Left ventricle myocardium inferior (tissue), 1 donor: Measurements from ENCODE around the gene TSTD2. TPM values are rescaled to one million over a fixed set of nuclear protein-coding genes. Genes with fewer than 3 reads are reported as not detected.

ENCODE experiments used
- DNase-seq: peaks from one replicate; pipeline ENCODE4 v3.0.0-alpha.2; 2020
- H3K27ac ChIP-seq: fragments of 200-600 bp; replicated peaks from 2 replicates; pipeline ENCODE4 v1.8.0; 2021
- H3K27me3 ChIP-seq: fragments of 200-600 bp; 2 replicates; pipeline ENCODE4 v1.8.0; 2021; ENCODE audit warnings: low read depth
- H3K36me3 ChIP-seq: fragments of 200-600 bp; 2 replicates; pipeline ENCODE4 v1.8.0; 2021
- H3K4me1 ChIP-seq: fragments of 200-600 bp; 2 replicates; pipeline ENCODE4 v1.8.0; 2021
- H3K4me3 ChIP-seq: fragments of 200-600 bp; 2 replicates; pipeline ENCODE4 v1.8.0; 2021; ENCODE audit warnings: mild to moderate bottlenecking, moderate library complexity
- H3K9me3 ChIP-seq: fragments of 200-600 bp; replicated peaks from 2 replicates; pipeline ENCODE4 v1.8.0; 2021
- intact Hi-C: fragments of 100-400 bp; cut with micrococcal nuclease; formaldehyde crosslinking; loops from one replicate; pipeline ENCODE4 v1.11.0; 2022
- total RNA-seq: library from RNA; stranded (reverse); fragmentation: NEBNext Ultra II Directional; extraction: Animal tissue kit (Norgen Biotek cat#: 25700); gene quantifications from one replicate; pipeline ENCODE4 v1.2.1, GENCODE V29; 2021
- TF ChIP-seq, protein P1 (sequence below): fragments of 200-600 bp; IDR thresholded peaks from 2 replicates; pipeline ENCODE4 v1.8.0; 2021; ENCODE audit warnings: antibody characterized with exemption, mild to moderate bottlenecking, borderline replicate concordance
- donor health status: DM: no; HTN: yes; CAD: no; lungs with severe emphysema.

TSTD2 gene
- total RNA-seq, 1 donor from 2014 or later, result 24.5 TPM

GRCh38 chr9:97556721-97557605 lies 76.2 kb downstream of the TSTD2 start:
- TF ChIP-seq, protein P1, sequence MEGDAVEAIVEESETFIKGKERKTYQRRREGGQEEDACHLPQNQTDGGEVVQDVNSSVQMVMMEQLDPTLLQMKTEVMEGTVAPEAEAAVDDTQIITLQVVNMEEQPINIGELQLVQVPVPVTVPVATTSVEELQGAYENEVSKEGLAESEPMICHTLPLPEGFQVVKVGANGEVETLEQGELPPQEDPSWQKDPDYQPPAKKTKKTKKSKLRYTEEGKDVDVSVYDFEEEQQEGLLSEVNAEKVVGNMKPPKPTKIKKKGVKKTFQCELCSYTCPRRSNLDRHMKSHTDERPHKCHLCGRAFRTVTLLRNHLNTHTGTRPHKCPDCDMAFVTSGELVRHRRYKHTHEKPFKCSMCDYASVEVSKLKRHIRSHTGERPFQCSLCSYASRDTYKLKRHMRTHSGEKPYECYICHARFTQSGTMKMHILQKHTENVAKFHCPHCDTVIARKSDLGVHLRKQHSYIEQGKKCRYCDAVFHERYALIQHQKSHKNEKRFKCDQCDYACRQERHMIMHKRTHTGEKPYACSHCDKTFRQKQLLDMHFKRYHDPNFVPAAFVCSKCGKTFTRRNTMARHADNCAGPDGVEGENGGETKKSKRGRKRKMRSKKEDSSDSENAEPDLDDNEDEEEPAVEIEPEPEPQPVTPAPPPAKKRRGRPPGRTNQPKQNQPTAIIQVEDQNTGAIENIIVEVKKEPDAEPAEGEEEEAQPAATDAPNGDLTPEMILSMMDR, result peak; percentile 17
- intact Hi-C loops, result no loop called here
- DNase-seq, result peak; percentile 64
- H3K4me3 ChIP-seq, result no peak overlapping the region
- H3K4me1 ChIP-seq, result peaks cover 94% of the 10 kb centered on the region
- peaks cover 14% of the 10 kb centered on the region for H3K36me3 ChIP-seq
- H3K9me3 ChIP-seq, result no peaks in the 10 kb centered on the region
- H3K27me3 ChIP-seq, result no peaks in the 10 kb centered on the region
- H3K27ac ChIP-seq, result peak overlapping the region; percentile 95

- intact Hi-C loops, result no loop called here
Observed at GRCh38 chr9:97556036-97556720, 77.0 kb downstream of the TSTD2 start.

GRCh38 chr9:97555164-97555563 lies 78.0 kb downstream of the TSTD2 start:
- peaks cover 79% of the 10 kb centered on the region for H3K4me1 ChIP-seq

More at GRCh38 chr9:97556036-97556720, 77.0 kb downstream of the TSTD2 start:
- Histone ChIP-seq H3K9me3 (no peaks in the 10 kb centered on the region), H3K4me3 (no peak overlapping the region), H3K36me3 (peaks cover 14% of the 10 kb centered on the region), H3K27ac (peak overlapping the region; percentile 95), H3K27me3 (no peaks in the 10 kb centered on the region), H3K4me1 (peaks cover 89% of the 10 kb centered on the region)
- DNase-seq, result no peak
- TF ChIP-seq, protein P1, result no peak

DNA sequence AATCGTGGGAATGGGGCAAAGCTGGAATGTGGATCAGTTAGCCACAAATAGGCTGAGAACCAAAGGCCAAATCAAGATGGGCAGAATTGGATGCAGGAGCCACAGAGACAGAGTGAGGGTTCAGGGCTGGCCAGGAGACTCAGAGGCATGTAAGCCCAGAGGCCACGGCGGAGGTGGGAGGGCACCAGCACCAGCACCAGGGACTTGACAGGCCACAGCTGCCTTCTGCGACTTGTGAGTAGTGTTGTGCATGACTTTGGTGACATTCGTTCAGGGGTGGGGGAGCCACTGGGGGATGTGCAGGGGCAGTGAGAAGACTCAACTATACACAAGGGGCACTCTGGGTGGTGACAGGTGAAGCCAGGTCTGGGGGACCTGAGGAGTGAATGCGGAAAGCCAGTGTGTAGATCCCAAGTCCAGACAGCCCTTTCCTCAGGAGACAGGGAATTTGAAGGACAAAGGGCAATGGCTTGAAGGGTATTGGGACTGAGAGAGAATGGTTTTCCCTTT lies 78.5 kb downstream of the TSTD2 start:
- no peak overlapping the region for H3K4me3 ChIP-seq
- H3K36me3 ChIP-seq, result peaks cover 19% of the 10 kb centered on the region
- no peaks in the 10 kb centered on the region for H3K9me3 ChIP-seq
- peaks cover 75% of the 10 kb centered on the region for H3K4me1 ChIP-seq
- TF ChIP-seq, protein P1, result no peak
- H3K27ac ChIP-seq, result peak overlapping the region; percentile 95
- intact Hi-C loops, result no loop called here
- no peaks in the 10 kb centered on the region for H3K27me3 ChIP-seq
- no peak for DNase-seq

More at GRCh38 chr9:97555164-97555563, 78.0 kb downstream of the TSTD2 start:
- Histone ChIP-seq H3K9me3 (no peaks in the 10 kb centered on the region), H3K27me3 (no peaks in the 10 kb centered on the region), H3K27ac (peak overlapping the region; percentile 95), H3K4me3 (no peak overlapping the region), H3K36me3 (peaks cover 14% of the 10 kb centered on the region)
- intact Hi-C loops, result no loop called here
- TF ChIP-seq, protein P1, result no peak
- peak; percentile 71 for DNase-seq

- Histone ChIP-seq H3K27me3 (no peaks in the 10 kb centered on the region), H3K4me3 (no peak overlapping the region), H3K4me1 (peaks cover 71% of the 10 kb centered on the region), H3K9me3 (no peaks in the 10 kb centered on the region), H3K36me3 (peaks cover 27% of the 10 kb centered on the region), H3K27ac (peak overlapping the region; percentile 95)
- intact Hi-C loops, result no loop called here
- no peak for DNase-seq
- TF ChIP-seq, protein P1, result no peak
Observed at GRCh38 chr9:97553841-97554240, 79.3 kb downstream of the TSTD2 start.
